COLO829 (cell line): Measurements from ENCODE around the gene SLC7A7.
"Not testable (repeated sequence)": the region's sequence is repeated elsewhere in the genome, so short reads cannot be mapped to it uniquely, and the experiment has no call there.

Experiments
- DNase-seq: peaks from one replicate; pipeline ENCODE4 v3.0.0; 2012; ENCODE audit warnings: low spot score

SLC7A7 gene

DNA sequence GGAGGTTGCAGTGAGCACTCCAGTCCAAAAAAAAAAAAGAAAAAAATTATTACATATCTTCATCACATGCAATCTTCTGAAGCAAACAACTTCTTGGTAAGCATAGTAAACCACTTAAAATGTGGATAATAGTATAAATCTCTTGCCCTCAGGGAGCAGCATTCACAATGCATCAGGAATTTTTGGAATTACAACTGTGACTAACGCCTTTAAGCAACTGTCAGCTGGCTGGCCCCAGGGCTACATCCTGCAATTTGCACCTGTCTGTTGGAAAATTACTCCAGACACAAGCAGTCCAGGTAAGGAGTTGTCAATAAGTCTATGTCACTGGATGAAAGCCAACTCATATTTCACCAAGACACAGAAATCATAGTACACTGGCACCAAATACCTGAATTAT lies 5.5 kb upstream of the SLC7A7 start:
- no peak for DNase-seq

GRCh38 chr14:22819151-22819988 lies 4.1 kb upstream of the SLC7A7 start:
- peak; percentile 57 for DNase-seq

DNA sequence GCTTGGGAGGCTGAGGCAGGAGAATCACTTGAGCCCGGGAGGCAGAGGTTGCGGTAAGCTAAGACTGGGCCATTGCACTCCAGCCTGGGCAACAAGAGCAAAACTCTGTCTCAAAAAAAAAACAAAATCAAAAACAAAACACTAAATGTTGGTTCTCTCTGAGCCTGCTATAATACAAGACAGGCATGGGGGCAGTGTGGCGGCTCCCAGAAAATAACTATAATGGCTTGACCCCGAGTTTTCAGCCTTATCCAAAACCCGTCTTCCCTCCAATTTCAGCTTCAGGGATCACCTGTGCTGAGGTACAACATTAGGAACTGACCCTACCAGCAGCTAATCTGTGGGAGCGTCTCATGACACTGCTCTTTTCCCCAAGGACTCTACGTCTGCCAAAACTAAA lies 862 bp downstream of the SLC7A7 start:
- DNase-seq = no peak

DNA sequence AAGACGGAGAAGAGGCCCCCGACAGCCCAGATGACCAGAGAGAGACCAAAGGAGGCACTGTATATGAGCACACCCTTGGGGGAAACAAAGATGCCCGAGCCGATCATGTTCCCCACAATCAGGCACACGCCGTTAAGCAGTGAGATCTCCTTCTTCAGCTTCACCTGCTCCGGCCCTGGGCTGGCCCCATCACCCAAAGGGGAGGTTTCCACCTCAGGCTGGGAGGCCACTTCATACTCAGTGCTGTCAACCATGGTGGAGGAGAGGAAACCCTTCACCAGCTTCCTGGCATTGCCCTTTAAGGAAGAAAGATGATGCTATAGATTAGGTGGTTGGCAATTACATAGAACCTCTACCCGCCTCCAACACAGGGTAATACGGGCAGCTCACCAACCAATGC lies 2.1 kb downstream of the SLC7A7 start:
- no peak for DNase-seq

GRCh38 chr14:22812744-22813143 lies 2.5 kb downstream of the SLC7A7 start:
- no peak for DNase-seq

GRCh38 chr14:22811722-22812121 lies 3.5 kb downstream of the SLC7A7 start:
- no peak for DNase-seq

DNA sequence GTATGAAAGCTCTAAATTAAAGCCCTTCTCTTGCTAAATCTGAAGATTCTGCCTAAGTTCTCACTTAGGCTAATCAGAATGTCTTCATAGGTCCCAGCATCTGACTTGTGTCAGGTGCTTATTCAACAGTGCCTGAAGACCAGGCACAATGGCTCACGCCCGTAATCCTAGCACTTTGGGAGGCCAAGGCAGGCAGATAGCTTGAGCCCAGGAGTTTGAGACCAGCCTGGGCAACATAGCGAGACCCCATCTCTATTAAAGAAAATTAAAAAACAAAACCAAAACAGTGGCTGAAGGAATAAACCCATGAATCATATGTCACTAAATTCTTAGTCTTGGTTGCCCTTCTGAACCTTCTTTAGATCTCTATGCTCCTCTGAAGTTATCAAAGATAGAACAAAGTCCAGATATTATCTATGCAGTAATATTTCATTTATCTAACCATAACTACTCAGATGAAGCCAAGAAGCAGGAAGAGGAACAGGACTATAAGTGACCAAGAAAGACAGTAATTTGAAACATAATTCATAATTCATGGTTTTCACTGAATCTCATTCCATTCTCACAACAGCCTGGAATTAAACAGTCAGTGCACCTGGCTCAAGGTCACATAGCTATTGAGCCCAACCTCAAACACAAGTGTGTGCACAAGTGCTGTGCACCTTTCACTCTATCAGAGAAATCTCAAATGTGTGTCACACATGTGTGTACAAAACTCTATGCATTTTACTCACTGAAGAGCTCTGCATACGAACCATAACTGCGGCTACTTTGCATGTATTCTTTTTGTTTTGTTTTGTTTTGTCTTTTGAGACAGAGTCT lies 6.6 kb downstream of the SLC7A7 start:
- no peak for DNase-seq

GRCh38 chr14:22807432-22808087 lies 7.7 kb downstream of the SLC7A7 start:
- no peak for DNase-seq

- DNase-seq = not testable (repeated sequence)
These were observed 10.0 kb downstream of the SLC7A7 start for GRCh38 chr14:22805235-22805634.

DNA sequence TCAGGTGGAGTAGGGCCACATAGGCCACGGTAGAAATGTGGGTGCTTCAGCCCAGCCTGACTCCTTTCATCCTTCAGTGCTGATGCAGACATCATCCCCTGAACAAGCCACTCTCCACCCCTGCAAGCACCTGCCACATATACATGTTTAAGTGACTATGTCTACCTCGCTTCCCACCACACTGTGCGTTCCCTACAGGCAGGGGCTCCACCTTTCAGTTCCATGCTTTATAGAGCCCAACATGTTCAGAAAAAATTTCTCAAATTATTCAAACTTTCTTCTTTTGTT lies 11.6 kb downstream of the SLC7A7 start:
- DNase-seq = no peak

- no peak for DNase-seq
These were observed 12.2 kb downstream of the SLC7A7 start for GRCh38 chr14:22802860-22803686.

GRCh38 chr14:22801716-22802115 lies 13.5 kb downstream of the SLC7A7 start:
- DNase-seq = no peak

DNA sequence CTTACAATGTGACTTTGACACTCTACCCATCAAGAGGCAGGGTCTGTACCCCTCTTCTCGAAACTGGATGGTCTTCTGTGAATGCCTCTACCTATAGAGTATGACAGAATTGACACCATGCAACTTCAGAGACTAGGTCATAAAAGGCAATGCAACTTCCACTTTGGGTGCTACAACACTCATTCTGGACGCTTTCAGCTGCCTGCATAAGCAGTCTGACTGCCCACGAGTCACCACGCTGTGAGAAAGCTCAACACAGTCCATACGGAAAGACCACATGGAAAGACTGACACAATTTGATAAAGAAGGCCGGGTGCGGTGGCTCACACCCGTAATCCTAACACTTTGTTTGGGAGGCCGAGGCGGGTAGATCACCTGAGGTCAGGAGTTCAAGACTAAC lies 14.9 kb downstream of the SLC7A7 start:
- no peak for DNase-seq

DNA sequence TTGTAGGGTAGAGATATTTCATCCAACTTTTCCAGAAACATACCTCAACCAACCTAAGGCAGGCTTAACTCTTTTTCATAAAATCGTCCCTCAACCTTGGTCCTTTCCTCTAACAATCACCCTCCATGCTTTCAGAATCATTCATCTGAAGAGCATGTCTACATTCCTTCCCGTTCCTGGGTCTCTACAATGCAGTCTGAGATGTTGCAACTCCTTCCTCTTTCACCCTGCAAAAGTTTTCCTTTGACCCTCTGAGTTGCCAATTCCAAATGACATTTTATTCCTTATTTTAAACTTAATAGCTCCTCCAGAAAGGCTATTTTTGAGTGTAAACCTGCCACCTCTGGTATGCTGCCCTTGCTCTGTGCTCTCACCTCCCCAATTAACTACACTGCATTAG lies 16.7 kb downstream of the SLC7A7 start:
- DNase-seq = no peak

GRCh38 chr14:22797017-22797917 lies 18.0 kb downstream of the SLC7A7 start:
- no peak for DNase-seq

DNA sequence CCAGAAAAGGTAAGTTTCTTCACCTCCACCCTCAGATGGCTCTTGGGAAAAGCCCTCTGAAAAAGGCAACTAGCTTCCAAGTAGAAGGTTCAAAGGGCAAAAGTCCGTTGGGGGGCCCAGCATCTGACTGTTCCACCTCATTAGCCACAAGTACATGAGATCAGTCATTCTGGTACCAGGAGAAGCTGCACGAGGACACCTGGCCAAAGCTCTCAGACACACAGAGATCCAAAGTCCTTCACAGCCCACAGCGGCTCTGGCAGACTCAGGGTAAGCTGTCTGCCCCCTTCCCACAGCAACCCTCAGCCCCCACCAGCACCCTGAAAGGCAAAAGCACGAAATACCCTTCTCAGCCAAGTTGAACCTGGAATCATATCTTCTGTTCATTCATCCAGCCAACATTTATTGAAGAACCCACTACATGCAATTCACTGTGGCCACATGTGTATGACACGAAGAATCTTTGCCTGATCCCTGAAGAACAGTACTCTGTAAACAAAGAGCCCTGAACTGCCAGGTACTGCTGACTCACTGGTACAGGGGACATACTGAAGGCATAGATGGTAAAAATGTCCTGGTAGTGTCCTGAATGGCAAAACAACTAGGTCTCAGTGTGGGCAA lies 19.0 kb downstream of the SLC7A7 start:
- DNase-seq = no peak

DNA sequence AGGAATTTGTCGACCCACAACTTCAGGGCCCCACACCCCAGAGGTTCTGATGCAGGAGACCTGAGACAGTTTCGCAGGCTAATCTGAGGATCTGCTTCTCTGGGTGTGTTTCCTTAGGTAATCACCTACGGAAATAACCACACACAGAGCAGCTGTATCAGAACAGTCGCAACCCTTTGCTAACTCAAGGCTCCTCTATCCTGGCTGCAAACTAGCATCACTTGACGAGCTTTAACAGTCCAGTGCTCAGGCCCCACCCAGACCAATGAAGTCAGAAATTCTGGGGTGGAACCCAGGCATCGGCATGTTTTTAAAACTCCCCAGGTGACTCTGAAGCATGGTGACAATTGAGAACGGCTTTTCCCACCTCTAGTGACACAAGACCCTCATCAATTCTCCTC lies 20.7 kb downstream of the SLC7A7 start:
- no peak for DNase-seq

GRCh38 chr14:22793976-22794375 lies 21.3 kb downstream of the SLC7A7 start:
- DNase-seq = no peak

DNA sequence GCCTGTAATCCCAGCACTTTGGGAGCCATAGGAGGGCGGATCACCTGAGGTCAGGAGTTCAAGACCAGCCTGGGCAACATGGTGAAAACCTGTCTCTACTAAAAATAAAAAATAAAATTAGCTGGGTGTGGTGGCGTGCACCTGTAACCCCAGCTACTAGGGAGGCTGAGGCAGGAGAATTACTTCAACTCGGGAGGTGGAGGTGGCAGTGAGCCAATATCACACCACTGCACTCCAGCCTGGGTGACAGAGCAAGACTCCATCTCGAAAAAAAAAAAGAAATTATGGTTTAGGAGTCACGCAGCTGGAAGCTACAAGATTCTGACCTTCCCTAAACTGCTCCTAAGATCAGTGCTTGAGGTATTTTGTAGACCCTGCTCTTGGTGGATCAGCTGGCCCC lies 21.7 kb downstream of the SLC7A7 start:
- DNase-seq = not testable (repeated sequence)

GRCh38 chr14:22792158-22792557 lies 23.1 kb downstream of the SLC7A7 start:
- DNase-seq = no peak

DNA sequence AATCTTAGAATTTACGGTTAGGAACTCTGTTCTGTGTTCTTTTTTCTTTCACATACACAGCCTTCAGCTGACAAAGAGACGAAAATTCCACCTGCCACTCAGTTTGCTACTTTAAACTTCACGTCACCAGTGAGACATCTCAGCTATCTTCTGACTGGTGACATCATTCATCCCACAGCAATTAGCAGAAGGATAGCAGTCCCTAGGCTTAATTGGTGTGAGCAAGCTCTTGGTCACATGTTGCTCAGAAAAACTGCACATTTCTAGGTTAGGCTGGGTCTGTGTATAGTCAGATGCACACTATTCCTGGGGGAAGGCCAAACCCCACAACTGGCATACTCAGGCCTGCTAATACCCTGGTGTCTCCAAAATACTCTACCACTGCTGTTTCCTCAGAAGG lies 23.9 kb downstream of the SLC7A7 start:
- no peak for DNase-seq
